Neutrophil (primary cell): ENCODE measurements around the gene ADGRV1.

Experiments
- H3K27ac ChIP-seq: fragments of 200-600 bp; sonication (generic); 2 replicates; pipeline ENCODE4 v1.5.1; 2016; ENCODE audit warnings: mild to moderate bottlenecking, moderate library complexity
- H3K27me3 ChIP-seq: fragments of 200-600 bp; sonication (generic); 2 replicates; pipeline ENCODE4 v1.6.0; 2016; ENCODE audit warnings: mild to moderate bottlenecking
- H3K36me3 ChIP-seq: fragments of 200-600 bp; sonication (generic); 2 replicates; pipeline ENCODE4 v1.5.1; 2017
- H3K4me1 ChIP-seq, 2 experiments: fragments of 200-600 bp in 1 of 2; sonication (generic) in 1 of 2; 1 replicate in 1 of 2; 2 replicates in 1 of 2; pipeline versions ENCODE4 v1.5.1 to v1.6.1; 2013 to 2016; ENCODE audit warnings: low read depth in 1 of 2, low read length in 1 of 2, mild to moderate bottlenecking in 1 of 2, moderate library complexity in 1 of 2; ENCODE audit not compliant: control insufficient read depth in 1 of 2, insufficient read depth in 1 of 2
- H3K4me3 ChIP-seq, 2 experiments: fragments of 200-600 bp in 1 of 2; sonication (generic) in 1 of 2; 1 replicate in 1 of 2; 2 replicates in 1 of 2; pipeline ENCODE4 v1.5.1; 2013 to 2016; ENCODE audit warnings: low read depth in 1 of 2, low read length in 1 of 2, mild to moderate bottlenecking in 1 of 2, moderate library complexity in 1 of 2
- H3K9me3 ChIP-seq: fragments of 200-600 bp; sonication (generic); 2 replicates; pipeline ENCODE4 v1.5.1; 2016
- CTCF ChIP-seq: fragments of 200-600 bp; sonication (generic); IDR thresholded peaks from 2 replicates; pipeline ENCODE4 v1.5.1; 2016; ENCODE audit warnings: antibody characterized with exemption

The ADGRV1 gene

GRCh38 chr5:91129748-91130147, 571.2 kb downstream of the ADGRV1 start:
- no peak for TF ChIP-seq CTCF
- Histone ChIP-seq H3K4me3 (no peak overlapping the region), H3K36me3 (no peaks in the 10 kb centered on the region), H3K4me1 (peaks cover under 1 to 6% of the 10 kb centered on the region in 2 experiments), H3K27ac (no peak overlapping the region), H3K9me3 (no peaks in the 10 kb centered on the region), H3K27me3 (no peaks in the 10 kb centered on the region)

GRCh38 chr5:91130759-91131158, 572.2 kb downstream of the ADGRV1 start:
- no peaks in the 10 kb centered on the region for H3K4me1 ChIP-seq
- no peaks in the 10 kb centered on the region for H3K9me3 ChIP-seq
- no peak overlapping the region for H3K4me3 ChIP-seq
- H3K27me3 ChIP-seq, result no peaks in the 10 kb centered on the region
- TF ChIP-seq CTCF, result no peak
- no peak overlapping the region for H3K27ac ChIP-seq
- H3K36me3 ChIP-seq, result no peaks in the 10 kb centered on the region

- H3K27ac ChIP-seq, result no peak overlapping the region
Measured at GRCh38 chr5:91132550-91132949, 574.0 kb downstream of the ADGRV1 start.

GRCh38 chr5:91133183-91133582, 574.6 kb downstream of the ADGRV1 start:
- H3K4me1 ChIP-seq, result no peaks in the 10 kb centered on the region
- no peaks in the 10 kb centered on the region for H3K9me3 ChIP-seq
- TF ChIP-seq CTCF, result no peak
- no peak overlapping the region for H3K27ac ChIP-seq
- no peaks in the 10 kb centered on the region for H3K36me3 ChIP-seq
- no peak overlapping the region for H3K4me3 ChIP-seq
- H3K27me3 ChIP-seq, result no peaks in the 10 kb centered on the region

More at GRCh38 chr5:91132550-91132949, 574.0 kb downstream of the ADGRV1 start:
- Histone ChIP-seq H3K27me3 (no peaks in the 10 kb centered on the region), H3K4me1 (no peaks in the 10 kb centered on the region), H3K36me3 (no peaks in the 10 kb centered on the region), H3K9me3 (no peaks in the 10 kb centered on the region), H3K4me3 (no peak overlapping the region)
- TF ChIP-seq CTCF, result no peak

GRCh38 chr5:91135475-91136248, 577.1 kb downstream of the ADGRV1 start:
- Histone ChIP-seq H3K9me3 (no peaks in the 10 kb centered on the region), H3K27ac (no peak overlapping the region), H3K36me3 (no peaks in the 10 kb centered on the region), H3K4me1 (no peaks in the 10 kb centered on the region), H3K4me3 (no peak overlapping the region), H3K27me3 (no peaks in the 10 kb centered on the region)
- no peak for TF ChIP-seq CTCF
